NCI-H446 treated with DMSO at 0.1 percent for 48 hours (cell line): Measurements from ENCODE around the gene CSNK1G1.

Experiments
- DNase-seq: peaks from one replicate; lab custom pipeline; 2025; lab: John Stamatoyannopoulos, UW

The CSNK1G1 gene

GRCh38 chr15:64153480-64154367, 202.2 kb downstream of the CSNK1G1 start:
- DNase-seq, result peak; percentile 54

GRCh38 chr15:64152507-64153387, 203.2 kb downstream of the CSNK1G1 start:
- no peak for DNase-seq

GRCh38 chr15:64151727-64152506, 204.1 kb downstream of the CSNK1G1 start, which contains the start of gene SNX22:
Gene SNX22, plus strand, starts transcription at chr15:64151731. Its CDS starts 45 bp downstream, at chr15:64151776.
- DNase-seq, result no peak

DNA sequence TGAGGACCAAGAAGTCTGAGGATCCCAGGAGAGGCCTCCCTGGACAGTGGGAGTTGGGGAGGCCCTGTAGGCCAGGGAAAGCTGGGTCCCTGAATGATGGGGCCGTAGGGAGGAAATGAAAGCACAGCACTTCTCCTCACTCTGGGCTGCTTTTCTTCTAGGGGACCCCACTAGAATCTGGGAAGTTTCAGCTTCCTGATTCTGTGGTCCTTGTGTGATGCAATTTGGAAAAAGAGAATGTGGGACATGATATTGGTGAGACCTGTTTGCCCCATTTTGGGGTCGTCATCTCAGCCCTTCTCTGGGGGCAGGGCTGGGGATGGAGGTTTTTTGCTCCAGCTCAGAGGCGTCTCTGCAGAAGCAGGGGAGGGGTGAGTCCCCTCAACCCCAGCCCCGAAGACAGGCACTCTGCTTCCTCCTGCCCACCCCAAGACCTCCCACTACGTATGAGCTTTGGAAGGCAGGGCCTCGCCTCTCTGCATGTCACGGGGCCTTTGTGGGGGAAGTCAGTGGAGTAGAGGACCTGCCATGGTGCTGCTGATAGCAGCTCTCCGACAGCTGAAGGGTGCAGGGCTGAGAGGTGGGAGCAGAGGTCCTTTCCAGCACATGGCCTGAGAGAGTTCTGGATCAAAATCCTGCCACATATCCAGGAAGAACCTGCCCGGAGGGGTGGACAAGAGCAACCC, 205.9 kb downstream of the CSNK1G1 start:
- DNase-seq, result no peak

DNA sequence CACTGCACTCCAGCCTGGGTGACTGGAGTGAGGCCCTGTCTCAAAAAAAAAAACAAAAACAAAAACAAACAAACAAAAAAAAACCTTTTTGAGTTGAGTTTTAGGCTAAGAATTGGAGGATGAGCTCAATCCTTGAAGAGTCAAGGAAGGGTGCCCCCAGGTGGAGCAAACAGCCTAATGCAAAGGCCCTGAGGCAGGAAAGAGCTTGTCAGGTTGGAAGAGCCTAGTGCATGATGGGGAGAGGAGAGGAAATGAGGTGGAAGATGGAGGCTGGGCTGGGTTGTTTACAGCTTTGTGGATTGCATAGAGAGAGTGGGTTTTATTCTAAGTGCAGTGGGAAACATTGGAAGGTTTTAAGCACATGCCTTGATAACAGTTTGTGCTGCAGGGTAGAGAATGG, 206.5 kb downstream of the CSNK1G1 start:
- no peak for DNase-seq

- no peak for DNase-seq
Observed at GRCh38 chr15:64148581-64148980, 207.4 kb downstream of the CSNK1G1 start.

GRCh38 chr15:64148168-64148567, 207.8 kb downstream of the CSNK1G1 start:
- no peak for DNase-seq

DNA sequence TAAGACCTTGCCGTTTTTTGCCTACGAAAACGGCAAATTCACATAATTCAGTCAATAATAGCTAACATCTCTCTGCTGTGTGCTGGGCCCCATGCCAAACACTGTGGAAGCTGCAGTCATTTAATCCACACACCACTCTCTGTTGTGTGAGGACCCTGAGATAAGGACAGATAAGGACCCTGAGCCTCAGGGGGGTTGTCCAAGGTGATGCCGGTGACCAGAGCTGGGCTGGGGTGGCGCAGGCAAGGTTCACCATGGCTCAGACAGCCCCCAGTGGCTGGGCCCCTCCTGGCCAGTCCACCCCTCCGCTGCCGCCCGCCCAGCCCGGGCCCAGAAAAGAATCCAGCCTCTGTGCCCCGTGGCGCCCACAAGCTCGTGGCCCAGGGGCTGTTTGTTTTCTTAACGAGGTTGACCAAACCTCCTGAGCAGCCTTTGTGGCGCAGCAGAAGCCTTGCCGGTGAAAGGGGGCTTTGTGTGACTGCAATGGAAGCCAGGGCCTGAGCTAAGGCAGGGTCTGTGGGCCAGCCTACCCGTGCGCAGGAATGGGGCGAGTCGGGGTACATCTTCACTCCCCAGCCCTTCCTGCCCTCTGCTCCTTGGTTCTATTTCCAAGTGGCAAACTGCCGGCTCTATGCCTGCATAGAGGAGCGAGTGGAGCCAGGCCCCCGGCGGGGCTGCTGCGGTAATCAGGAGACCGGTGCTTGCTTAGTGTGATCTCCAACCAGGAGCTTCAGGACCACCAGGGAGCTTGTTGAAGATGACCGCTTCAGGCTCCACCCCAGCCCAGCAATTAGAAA, 208.9 kb downstream of the CSNK1G1 start:
- DNase-seq, result no peak

DNA sequence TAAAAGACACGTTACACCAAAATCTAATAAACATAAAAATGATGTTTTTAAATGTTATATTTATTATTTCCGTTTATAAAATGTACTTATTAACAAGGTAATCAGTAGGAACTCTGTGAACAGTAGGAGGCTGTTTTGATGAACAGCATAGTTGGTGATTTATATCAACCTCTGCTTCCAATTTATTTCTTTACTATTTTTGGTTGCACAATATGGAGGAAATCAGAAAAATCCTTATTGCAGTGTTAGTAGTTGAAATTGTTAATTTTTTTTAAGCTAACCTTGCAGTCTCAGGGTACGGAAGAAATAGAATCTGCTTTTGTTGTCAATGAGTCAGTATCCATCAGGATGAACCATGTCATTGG, 209.5 kb downstream of the CSNK1G1 start:
- no peak for DNase-seq

GRCh38 chr15:64146041-64146440, 209.9 kb downstream of the CSNK1G1 start:
- DNase-seq, result no peak

- DNase-seq, result no peak
Observed at GRCh38 chr15:64144565-64145281, 211.2 kb downstream of the CSNK1G1 start.

DNA sequence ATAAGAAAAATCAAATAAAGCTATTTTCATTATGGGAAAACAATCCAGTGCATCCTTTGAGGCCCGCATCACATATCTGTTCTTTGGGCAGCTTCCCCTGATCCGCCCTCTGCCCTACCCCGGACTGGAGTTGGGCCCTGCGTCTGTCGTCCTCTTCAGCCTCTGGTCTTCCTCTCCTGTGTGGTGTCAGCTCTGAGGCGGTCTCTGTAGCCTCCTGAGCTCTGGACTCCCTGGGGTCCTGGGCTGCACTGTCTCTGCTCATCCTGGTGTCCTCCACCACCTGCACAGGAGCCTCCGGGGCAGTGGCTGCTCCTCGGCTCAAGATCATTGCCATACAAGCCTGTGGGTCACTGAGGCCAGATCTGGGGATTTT, 211.8 kb downstream of the CSNK1G1 start:
- DNase-seq, result no peak

DNA sequence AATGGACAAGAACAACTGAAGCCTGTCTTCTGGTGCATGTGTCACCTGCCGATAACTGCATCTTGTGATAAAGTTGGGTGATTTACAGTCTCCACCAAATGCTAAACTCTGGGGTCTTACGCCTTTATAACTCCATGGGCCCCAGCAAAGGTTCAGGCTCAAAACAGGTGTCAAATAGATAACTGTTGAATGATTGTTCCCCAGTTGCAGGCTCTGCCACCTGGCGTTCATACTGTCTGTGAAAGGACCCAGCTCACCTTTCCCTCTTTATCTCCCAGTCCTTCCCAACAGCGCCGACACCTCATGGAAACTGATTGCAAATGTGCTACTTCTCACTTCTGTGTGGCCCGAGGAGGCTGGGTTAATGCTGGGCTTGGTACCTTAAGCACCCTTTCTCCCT, 212.7 kb downstream of the CSNK1G1 start:
- DNase-seq, result no peak

- no peak for DNase-seq
Observed at GRCh38 chr15:64141798-64142512, 214.0 kb downstream of the CSNK1G1 start.

- DNase-seq, result no peak
Observed at GRCh38 chr15:64138331-64138941, 217.5 kb downstream of the CSNK1G1 start.

DNA sequence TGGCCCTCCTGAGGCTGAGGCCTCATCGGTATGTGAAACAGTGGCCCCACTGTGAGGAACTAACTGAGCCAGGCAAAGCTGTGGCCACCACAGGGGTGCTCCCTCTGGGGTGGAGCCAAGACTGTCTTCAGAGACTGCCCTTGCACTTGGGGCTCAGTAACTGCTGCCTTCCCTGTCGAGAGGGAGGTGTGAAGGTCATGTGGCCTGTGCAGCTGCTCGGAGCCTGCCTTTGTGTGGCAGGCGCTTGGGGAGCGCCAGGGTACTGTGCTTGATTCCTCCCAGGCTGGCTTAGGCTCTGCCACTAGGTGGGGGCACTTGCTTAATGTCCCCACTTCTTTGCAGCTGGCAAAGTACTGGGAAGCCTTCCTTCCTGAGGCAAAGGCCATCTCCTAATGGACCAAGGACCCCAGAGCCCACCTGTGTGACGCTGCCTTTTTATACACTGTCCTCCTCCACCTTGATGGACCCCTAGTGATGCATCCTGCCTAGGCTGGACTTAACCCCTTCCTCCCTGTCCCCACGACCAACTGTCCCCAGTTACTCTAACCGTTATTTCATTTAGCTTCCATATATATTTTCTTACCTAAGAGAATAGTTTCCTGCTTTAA, 218.6 kb downstream of the CSNK1G1 start:
- DNase-seq, result no peak

DNA sequence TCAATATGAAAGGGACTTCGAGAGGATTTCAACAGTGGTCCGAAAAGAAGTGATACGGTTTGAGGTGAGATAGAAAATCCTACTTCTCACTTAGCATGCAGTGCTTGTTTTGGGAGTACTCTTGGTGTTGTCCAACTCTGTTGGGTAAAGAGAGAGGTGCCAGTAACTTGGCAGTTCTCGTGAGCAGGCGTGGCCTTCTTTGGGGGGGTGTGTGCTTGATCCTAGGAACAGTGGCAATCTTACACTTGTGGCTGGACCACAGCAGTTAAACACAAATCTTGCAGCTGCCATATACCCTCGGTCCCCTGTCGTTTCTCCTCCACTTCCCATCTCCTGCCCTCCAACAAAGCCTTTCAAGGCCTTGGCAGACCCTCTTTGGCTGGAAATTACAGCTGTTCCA, 219.6 kb downstream of the CSNK1G1 start:
- DNase-seq, result no peak

- no peak for DNase-seq
Observed at GRCh38 chr15:64134345-64134829, 221.6 kb downstream of the CSNK1G1 start.
